ENCODE results near the gene TUBGCP6. TPM values are rescaled to one million over a fixed set of nuclear protein-coding genes. Genes with fewer than 3 reads are reported as not detected.
A peak's percentile ranks its signal among the peaks of the same experiment; 100 is the strongest.

TUBGCP6 gene
- total RNA-seq, 2 experiments from 2014 or later, result 44.5 to 47.8 TPM

DNA sequence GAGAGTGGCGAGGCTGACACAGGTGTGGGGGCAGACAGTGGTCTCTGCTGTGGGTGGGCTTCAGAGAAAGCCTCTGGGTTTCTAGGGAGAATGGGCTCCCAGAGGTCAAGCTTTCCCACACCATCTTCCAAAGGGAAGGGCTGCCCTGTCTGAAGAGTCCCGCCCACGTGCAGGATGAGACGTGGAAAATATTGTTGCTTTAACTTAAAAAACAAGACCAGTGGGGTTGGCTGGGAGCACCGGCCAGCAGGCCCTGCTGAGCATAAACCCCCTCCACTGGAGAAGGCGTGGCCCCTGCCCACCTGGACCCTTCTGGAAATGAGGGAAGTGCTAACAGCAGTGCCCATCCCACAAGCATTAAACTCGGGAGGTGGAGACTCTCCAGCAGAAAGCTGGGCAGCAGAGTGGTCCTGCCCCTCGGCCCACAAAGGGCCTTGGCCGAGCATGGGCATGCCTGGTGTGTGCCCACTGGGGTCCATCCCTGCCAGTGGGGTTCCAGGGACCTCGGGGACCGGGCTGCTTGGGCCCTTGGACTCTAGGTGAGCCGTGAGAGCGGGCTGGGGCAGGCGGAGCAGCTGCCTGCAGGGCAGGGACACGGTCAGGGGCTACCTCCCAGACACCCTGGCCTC is 28.7 kb downstream of the TUBGCP6 start:
- Mint-ChIP-seq H3K9me3 (no peaks in the 10 kb centered on the region), H3K4me3 (no peak overlapping the region), H3K27me3 (ENCODE audit: low read depth) (no peaks in the 10 kb centered on the region), H3K36me3 (ENCODE audit: low read depth) (peaks cover 26% of the 10 kb centered on the region), H3K4me1 (ENCODE audit: low read depth) (peaks cover 8% of the 10 kb centered on the region), H3K27ac (no peak overlapping the region)
- CTCF ChIA-PET, result no interaction called here
- intact Hi-C loops (cut with micrococcal nuclease), result no loop called here
- no peak for DNase-seq

DNA sequence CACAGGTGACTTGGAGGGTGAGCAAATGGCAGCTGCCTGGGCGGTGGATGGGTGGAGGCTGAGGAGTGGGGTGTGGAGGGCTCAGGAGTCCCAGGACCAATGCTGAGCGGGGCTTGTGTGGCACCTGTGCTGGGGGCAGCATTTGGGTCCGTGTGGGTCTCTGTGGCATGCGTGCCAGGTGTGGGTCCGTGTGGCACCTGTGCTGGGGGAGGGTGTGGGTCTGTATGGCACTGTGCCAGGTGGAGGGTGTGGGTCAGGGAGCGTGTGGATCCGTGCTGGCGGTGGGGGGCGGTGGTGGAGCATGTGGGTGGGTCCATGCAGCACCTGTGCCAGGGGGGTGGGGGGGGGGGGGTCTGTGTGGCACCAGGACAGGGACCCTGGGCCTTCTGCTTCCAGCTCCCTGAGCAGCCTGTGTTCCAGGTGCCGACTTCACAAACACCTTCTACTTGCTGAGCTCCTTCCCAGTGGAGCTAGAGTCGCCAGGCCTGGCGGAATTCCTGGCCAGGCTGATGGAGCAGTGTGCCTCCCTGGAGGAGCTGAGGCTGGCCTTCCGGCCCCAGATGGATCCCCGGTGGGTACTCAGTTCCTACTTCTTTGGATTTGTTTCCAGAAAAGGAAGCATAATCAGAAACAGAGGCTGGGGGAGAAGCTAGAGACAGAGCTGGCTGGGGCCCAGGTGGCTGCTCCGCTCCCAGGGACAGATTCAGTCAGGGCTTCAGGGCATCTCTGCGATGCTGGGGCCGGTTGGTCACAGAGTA is 29.3 kb downstream of the TUBGCP6 start:
- no peak for DNase-seq
- Mint-ChIP-seq H3K4me3 (no peak overlapping the region), H3K36me3 (ENCODE audit: low read depth) (peaks cover 24% of the 10 kb centered on the region), H3K9me3 (no peaks in the 10 kb centered on the region), H3K27me3 (ENCODE audit: low read depth) (no peaks in the 10 kb centered on the region), H3K27ac (no peak overlapping the region), H3K4me1 (ENCODE audit: low read depth) (peaks cover 9% of the 10 kb centered on the region)
- intact Hi-C loops (cut with micrococcal nuclease), result no loop called here
- CTCF ChIA-PET, result no interaction called here

DNA sequence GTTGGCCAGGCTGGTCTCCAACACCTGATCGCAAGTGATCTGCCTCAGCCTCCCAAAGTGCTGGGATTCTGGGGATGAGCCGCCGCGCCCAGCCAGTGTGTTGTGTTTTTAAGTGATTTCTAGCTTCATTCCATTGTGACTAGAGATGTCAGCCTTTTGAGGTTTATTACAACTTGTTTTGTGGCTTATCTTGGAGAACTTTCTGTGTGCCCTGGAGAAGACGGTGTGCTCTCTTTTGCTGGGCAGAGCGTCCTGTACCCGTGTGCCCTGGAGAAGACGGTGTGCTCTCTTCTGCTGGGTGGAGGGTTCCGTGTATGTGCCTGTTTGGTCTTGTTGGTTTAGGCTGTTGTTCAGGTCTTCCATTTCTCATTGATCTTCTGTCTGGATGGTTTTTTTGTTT is 31.6 kb downstream of the TUBGCP6 start:
- intact Hi-C loops (cut with micrococcal nuclease), result loop anchor here (5.0 kb wide), 1 partner anchor 446 kb away; no protein-coding TSS in a partner anchor
- Mint-ChIP-seq H3K4me3 (no peak overlapping the region), H3K9me3 (no peaks in the 10 kb centered on the region), H3K36me3 (ENCODE audit: low read depth) (peaks cover 26% of the 10 kb centered on the region), H3K4me1 (ENCODE audit: low read depth) (peaks cover 13% of the 10 kb centered on the region), H3K27ac (peak overlapping the region; percentile 13), H3K27me3 (ENCODE audit: low read depth) (no peaks in the 10 kb centered on the region)
- no peak for DNase-seq
- CTCF ChIA-PET, result interaction anchor here (0.7 kb wide), 1 partner anchor 244 kb away, joined by 3 read pairs; no protein-coding TSS in a partner anchor

DNA sequence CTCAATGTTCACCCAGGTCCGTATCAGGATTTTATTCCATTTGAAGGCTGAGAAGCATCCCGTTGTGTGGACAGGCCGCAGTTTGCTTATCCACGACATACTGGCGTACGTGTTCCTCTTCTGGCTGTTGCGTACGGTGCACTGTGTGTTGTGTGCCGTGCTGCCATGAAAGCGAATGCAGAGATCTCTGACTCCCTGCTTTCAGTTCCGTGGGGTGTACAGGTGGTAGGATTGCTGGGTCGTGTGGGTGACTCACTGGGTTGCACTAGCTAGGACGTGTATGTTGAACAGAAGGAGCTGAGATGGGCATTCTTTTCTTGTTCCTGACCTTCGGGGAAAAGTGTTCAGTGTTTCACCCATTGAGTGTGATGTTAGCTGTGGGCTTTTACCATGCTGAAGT is 33.7 kb downstream of the TUBGCP6 start:
- H3K9me3 Mint-ChIP-seq, result no peaks in the 10 kb centered on the region
- H3K27ac Mint-ChIP-seq, result no peak overlapping the region

DNA sequence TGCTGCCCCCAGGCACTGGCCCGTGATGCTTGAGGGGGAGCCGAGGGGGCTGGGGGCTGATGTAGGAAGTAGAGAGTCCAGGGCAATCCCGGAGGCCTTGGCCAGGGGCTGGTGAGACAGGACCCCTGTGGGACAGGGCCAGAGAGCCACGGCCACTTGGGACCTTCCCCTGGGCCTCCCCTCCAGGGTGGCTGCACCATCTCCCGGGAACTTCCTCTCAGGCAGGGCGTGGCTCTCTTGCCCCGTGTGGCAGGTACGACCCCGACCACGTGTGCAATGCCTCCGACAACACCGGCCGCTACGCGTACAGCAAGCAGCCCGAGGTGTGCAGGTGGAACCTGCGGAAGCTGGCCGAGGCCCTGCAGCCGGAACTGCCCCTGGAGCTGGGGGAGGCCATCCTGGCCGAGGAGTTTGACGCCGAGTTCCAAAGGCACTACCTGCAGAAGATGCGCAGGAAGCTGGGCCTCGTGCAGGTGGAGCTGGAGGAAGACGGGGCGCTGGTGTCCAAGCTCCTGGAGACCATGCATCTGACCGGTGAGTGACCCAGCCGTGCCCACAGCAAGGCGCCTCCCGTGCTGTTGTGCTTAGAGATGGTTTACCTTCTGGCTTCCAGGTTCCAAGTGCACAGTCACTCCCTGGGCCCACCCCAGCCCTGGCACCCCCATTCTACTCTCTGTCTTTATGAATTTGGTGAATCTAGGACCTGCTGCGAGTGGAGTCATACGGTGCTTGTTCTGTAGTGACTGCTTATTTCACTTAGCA is 34.3 kb downstream of the TUBGCP6 start:
- H3K27ac Mint-ChIP-seq, result no peak overlapping the region
- H3K36me3 Mint-ChIP-seq (ENCODE audit: low read depth), result peaks cover 22% of the 10 kb centered on the region
- intact Hi-C loops (cut with micrococcal nuclease), result loop anchor here (5.0 kb wide), 1 partner anchor 443 kb away; no protein-coding TSS in a partner anchor
- H3K4me1 Mint-ChIP-seq (ENCODE audit: low read depth), result peaks cover 13% of the 10 kb centered on the region
- H3K9me3 Mint-ChIP-seq, result no peaks in the 10 kb centered on the region
- DNase-seq, result no peak
- no peak overlapping the region for H3K4me3 Mint-ChIP-seq
- CTCF ChIA-PET, result interaction anchor here (0.8 to 2.4 kb wide), 3 partner anchors 20 to 60 kb away, joined by 3 to 19 read pairs (median 5); partner anchors contain the start of gene HDAC10
- H3K27me3 Mint-ChIP-seq (ENCODE audit: low read depth), result no peaks in the 10 kb centered on the region

More for the DNA sequence above, 33.7 kb downstream of the TUBGCP6 start:
- Mint-ChIP-seq H3K36me3 (ENCODE audit: low read depth) (peaks cover 25% of the 10 kb centered on the region), H3K4me1 (ENCODE audit: low read depth) (peaks cover 13% of the 10 kb centered on the region), H3K4me3 (no peak overlapping the region), H3K27me3 (ENCODE audit: low read depth) (no peaks in the 10 kb centered on the region)
- CTCF ChIA-PET, result interaction anchor here (0.8 to 2.4 kb wide), 3 partner anchors 21 to 61 kb away, joined by 3 to 19 read pairs (median 5); partner anchors contain the start of gene HDAC10
- DNase-seq, result no peak
- intact Hi-C loops (cut with micrococcal nuclease), result loop anchor here (5.0 kb wide), 1 partner anchor 444 kb away; no protein-coding TSS in a partner anchor

DNA sequence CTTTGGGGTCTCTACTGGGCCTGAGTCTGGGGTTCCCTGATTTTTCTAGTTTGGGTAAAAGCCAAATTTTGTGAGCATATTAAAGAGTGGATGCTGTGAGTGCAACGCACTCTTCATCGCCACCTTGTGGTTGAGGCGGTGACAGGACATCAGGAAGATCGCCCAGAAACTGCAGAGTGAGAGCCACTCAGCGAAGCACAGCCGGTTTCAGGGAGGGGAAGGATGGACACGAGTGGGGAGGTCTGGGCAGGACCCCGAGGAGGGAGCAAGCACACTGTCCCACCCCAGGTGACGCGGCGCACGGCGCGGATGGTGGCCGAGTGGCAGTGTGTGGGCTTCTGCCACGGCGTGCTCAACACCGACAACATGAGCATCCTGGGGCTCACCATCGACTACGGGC is 34.9 kb downstream of the TUBGCP6 start:
- H3K36me3 Mint-ChIP-seq (ENCODE audit: low read depth), result peaks cover 18% of the 10 kb centered on the region
- peak; percentile 83 for DNase-seq
- peak overlapping the region; percentile 78 for H3K27ac Mint-ChIP-seq
- intact Hi-C loops (cut with micrococcal nuclease), result loop anchor here (1.0 to 5.0 kb wide), 3 partner anchors 40 to 443 kb away; partner anchors contain the start of gene PANX2
- CTCF ChIA-PET, result interaction anchor here (2.4 kb wide), 1 partner anchor 59 kb away, joined by 19 read pairs; no protein-coding TSS in a partner anchor
- no peaks in the 10 kb centered on the region for H3K27me3 Mint-ChIP-seq (ENCODE audit: low read depth)
- H3K9me3 Mint-ChIP-seq, result no peaks in the 10 kb centered on the region
- H3K4me1 Mint-ChIP-seq (ENCODE audit: low read depth), result peaks cover 13% of the 10 kb centered on the region
- H3K4me3 Mint-ChIP-seq, result no peak overlapping the region

DNA sequence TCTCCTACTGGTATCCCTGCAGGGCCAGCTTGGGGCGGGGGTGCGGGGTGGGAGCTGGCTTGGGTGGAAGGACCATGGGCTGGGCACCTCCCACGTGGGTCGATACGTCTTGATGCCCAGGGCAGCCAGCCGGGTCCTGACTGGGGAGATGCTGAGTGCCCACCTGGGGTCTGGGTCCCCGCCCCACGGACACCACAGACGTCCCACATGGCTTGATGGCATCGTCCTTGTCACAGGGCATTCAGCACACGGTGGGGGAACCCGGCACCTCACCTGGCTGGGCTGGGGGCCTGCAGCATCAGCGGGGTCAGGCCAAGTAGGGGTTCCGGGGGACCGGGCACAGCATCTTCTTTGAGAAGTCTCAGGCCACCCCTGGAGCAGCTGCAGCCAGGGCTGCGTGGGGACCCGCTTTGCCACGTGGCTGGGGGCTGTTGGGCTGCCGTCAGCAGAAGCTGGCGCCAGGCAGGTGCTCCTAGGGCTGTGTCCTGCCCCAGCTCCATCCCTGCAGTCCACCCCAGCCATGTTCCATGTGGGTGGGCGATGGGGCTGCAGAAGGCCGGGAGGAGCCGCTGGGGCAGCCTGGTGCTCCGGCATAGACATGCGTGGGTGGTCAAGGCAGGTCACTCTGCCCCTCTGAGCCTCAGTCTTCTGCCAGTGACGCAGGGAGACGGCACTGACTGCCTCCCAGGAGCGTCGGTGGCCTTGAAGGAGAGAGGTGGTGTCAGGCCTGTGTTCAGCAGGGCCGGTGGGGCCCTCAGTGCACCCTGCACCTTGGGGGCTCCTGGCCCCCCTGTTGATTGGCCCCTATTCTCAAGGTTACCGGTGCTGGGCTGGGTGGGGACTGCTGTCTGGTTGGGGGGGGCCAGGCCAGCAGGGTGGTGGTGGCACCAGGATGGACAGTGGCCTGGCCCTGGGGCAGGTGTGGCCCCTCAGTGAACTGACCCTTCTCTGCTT is 35.6 kb downstream of the TUBGCP6 start:
- H3K27me3 Mint-ChIP-seq (ENCODE audit: low read depth), result no peaks in the 10 kb centered on the region
- CTCF ChIA-PET, result interaction anchor here (1.3 to 1.7 kb wide), 2 partner anchors 18 to 60 kb away, joined by 6 to 10 read pairs; no protein-coding TSS in a partner anchor
- DNase-seq, result no peak
- H3K4me1 Mint-ChIP-seq (ENCODE audit: low read depth), result peaks cover 16% of the 10 kb centered on the region
- no peaks in the 10 kb centered on the region for H3K9me3 Mint-ChIP-seq
- no peak overlapping the region for H3K4me3 Mint-ChIP-seq
- H3K27ac Mint-ChIP-seq, result peak overlapping the region; percentile 78
- H3K36me3 Mint-ChIP-seq (ENCODE audit: low read depth), result peaks cover 15% of the 10 kb centered on the region
- intact Hi-C loops (cut with micrococcal nuclease), result loop anchor here (1.0 kb wide), 2 partner anchors 39 to 60 kb away; partner anchors contain the start of gene PANX2

DNA sequence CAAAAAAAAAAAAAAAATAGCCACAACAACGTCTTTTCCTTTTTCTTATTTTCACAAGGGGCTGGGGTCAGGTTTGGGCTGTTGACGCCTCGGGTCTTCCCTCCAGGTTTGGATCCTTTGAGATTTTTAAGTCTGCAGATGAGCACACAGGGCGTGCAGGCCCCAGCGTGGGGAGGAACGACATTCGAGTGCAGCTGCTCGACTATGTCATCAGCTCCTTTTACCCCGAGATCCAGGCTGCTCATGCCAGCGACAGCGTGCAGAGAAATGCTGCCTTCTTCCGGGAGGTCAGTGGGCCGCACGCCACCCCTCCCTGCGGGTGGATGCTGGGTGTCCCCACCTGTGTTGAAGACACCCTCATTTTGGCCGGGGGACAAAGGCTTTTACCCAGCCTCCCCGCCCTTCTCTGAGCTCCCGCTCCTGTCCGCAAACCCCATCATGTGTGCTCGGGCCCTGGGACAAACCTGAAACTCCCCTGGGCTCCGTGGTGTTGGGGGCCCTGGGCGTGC is 36.3 kb downstream of the TUBGCP6 start:
- intact Hi-C loops (cut with micrococcal nuclease), result no loop called here
- Mint-ChIP-seq H3K36me3 (ENCODE audit: low read depth) (peaks cover 16% of the 10 kb centered on the region), H3K4me3 (no peak overlapping the region), H3K27me3 (ENCODE audit: low read depth) (no peaks in the 10 kb centered on the region), H3K27ac (no peak overlapping the region), H3K9me3 (no peaks in the 10 kb centered on the region), H3K4me1 (ENCODE audit: low read depth) (peaks cover 16% of the 10 kb centered on the region)
- DNase-seq, result no peak
- CTCF ChIA-PET, result interaction anchor here (1.3 to 1.7 kb wide), 2 partner anchors 18 to 60 kb away, joined by 6 to 10 read pairs; no protein-coding TSS in a partner anchor

DNA sequence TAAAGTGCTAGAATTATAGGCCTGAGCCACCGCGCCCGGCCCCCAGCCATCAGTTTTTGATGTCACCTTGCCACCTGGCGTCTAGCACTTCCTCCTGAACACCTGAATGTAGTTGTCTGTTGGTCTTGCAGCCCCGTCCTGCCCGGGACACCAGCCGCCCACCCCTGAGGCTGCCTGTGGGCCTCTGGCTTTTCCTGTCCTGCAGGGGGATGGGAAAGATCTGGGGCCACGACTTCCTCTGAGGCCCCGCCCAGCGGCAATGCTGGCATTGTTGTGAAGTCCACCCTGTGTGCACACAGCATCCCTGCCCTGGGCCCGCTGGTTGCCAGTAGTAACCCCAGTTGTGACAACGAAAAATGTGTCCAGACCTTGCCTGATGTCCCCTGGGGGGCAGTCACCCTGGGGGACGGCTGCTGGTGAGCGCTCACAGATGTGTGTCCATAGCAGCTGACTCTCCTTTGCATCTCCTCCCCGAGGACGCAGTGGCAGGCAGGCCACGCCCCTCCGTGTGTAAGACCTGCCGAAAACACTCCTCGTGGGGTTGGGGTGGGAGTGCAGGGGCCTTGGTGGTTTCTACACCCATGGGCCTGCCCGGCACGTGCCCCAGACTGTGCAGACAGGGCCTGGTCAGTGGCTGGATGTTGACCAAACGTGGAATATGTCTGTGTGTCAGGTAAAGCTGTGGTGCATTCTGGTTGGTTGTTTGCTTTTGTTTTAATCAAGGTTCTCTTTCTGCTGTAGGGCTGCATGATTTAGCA is 37.3 kb downstream of the TUBGCP6 start:
- Mint-ChIP-seq H3K4me3 (no peak overlapping the region), H3K27ac (no peak overlapping the region), H3K9me3 (no peaks in the 10 kb centered on the region), H3K36me3 (ENCODE audit: low read depth) (peaks cover 20% of the 10 kb centered on the region), H3K27me3 (ENCODE audit: low read depth) (no peaks in the 10 kb centered on the region), H3K4me1 (ENCODE audit: low read depth) (peaks cover 16% of the 10 kb centered on the region)
- intact Hi-C loops (cut with micrococcal nuclease), result no loop called here
- DNase-seq, result no peak
- CTCF ChIA-PET, result interaction anchor here (1.0 kb wide), 1 partner anchor 61 kb away, joined by 5 read pairs; no protein-coding TSS in a partner anchor

DNA sequence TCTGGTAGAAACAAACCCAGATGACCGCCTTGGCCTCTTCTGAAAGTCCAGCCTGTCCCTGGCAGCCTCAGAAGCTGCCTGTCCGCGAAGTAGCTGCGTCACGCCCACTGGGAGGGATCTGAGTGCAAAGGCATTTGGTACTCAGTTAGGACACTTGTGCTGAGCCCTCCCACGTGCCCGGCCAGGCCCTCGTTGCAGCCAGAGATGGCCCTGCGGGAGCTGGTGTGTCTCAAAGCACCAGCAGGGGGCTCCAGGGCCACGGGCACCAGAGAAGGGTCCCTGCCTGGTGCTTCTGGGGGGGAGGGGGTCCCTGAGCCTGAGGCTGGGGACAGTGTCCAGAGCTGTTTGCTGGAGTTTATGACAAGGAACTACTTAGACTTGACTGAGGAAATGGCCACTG is 38.2 kb downstream of the TUBGCP6 start:
- Mint-ChIP-seq H3K27me3 (ENCODE audit: low read depth) (no peaks in the 10 kb centered on the region), H3K27ac (no peak overlapping the region), H3K9me3 (no peaks in the 10 kb centered on the region), H3K4me1 (ENCODE audit: low read depth) (peaks cover 24% of the 10 kb centered on the region), H3K36me3 (ENCODE audit: low read depth) (peaks cover 19% of the 10 kb centered on the region), H3K4me3 (no peak overlapping the region)
- intact Hi-C loops (cut with micrococcal nuclease), result no loop called here
- CTCF ChIA-PET, result interaction anchor here (0.7 to 2.2 kb wide), 4 partner anchors 16 to 216 kb away, joined by 3 to 8 read pairs (median 4); no protein-coding TSS in a partner anchor
- DNase-seq, result no peak
